Brain microvascular endothelial cell (primary cell): ENCODE data around the gene HOXC4.

Experiments
- DNase-seq: peaks from one replicate; pipeline ENCODE4 v3.0.0-alpha.2; 2020
- H3K27ac ChIP-seq: fragments of 250-450 bp; sonication (Bioruptor Pico); 2 replicates; pipeline ENCODE4 v1.5.1; 2020; ENCODE audit warnings: mild to moderate bottlenecking, moderate library complexity
- H3K27me3 ChIP-seq: fragments of 250-450 bp; sonication (Bioruptor Pico); replicated peaks from 2 replicates; pipeline ENCODE4 v1.5.1; 2020; ENCODE audit warnings: mild to moderate bottlenecking
- H3K36me3 ChIP-seq: fragments of 250-450 bp; sonication (Bioruptor Pico); replicated peaks from 2 replicates; pipeline ENCODE4 v1.5.1; 2020; ENCODE audit warnings: mild to moderate bottlenecking
- H3K4me3 ChIP-seq: 2 replicates; pipeline ENCODE4 v1.5.1; 2011; ENCODE audit warnings: low read depth, mild to moderate bottlenecking, control low read depth, low read length, moderate library complexity
- in situ Hi-C: cut with HindIII; loops from 2 replicates; pipeline ENCODE4 v1.10.0; 2017; ENCODE audit warnings: low sequenced_read_pairs, low pct_ligation_motif_present
- TF ChIP-seq, protein P1 (sequence below): IDR thresholded peaks from 2 replicates; pipeline ENCODE4 v1.5.1; 2011; ENCODE audit warnings: low read depth, mild to moderate bottlenecking, moderate library complexity, low read length, control low read depth, inconsistent platforms; ENCODE audit errors: missing control alignments

HOXC4 gene

DNA sequence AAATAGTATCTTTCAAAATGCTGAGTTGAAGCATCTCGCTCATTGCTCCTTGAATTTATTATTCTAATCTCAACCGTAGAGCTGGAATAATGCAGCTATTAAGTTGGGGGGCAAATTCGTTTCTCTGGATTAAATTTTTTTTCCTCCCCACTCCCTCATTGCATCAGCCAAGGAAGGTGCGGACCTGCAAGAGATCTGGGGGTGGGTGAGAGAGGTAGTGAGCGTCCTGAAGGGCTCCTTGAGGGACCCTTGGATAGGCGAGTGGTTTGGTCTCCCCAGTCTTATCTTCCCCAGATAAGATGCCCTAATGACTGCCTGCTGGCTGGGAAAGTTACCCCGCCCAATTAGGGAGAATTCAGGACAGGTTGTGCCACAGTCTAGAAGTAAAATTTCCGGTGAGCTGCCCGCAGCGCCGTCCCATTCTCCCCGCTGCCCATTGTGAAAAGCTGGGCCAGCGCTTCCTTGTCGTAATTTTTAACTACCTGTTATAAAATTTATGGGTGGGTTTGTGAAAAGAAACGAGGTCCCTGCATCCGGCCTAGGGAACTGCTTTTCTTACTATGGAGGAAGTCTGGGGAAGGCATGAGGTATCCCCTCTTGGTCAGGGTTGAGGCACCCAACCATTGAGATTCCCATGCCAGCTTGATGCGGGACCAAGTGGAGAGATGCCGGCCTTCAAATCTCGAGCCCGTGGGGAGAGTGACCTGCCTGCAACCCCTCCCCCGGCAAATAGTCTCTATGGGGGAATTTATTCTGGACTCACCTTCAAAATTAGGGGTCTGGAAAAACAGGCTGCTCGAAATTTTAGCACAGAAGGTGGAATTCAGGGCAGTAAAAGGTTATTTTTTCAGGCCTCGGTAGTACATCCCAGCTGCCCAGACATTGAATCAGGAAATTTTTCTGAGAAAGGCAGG, 38.4 kb upstream of the HOXC4 start:
- H3K4me3 ChIP-seq, result no peak overlapping the region
- H3K27ac ChIP-seq, result no peak overlapping the region
- in situ Hi-C loops, result loop anchor here (25.0 kb wide), 1 partner anchor 197 kb away; no protein-coding TSS in a partner anchor
- TF ChIP-seq, protein P1, sequence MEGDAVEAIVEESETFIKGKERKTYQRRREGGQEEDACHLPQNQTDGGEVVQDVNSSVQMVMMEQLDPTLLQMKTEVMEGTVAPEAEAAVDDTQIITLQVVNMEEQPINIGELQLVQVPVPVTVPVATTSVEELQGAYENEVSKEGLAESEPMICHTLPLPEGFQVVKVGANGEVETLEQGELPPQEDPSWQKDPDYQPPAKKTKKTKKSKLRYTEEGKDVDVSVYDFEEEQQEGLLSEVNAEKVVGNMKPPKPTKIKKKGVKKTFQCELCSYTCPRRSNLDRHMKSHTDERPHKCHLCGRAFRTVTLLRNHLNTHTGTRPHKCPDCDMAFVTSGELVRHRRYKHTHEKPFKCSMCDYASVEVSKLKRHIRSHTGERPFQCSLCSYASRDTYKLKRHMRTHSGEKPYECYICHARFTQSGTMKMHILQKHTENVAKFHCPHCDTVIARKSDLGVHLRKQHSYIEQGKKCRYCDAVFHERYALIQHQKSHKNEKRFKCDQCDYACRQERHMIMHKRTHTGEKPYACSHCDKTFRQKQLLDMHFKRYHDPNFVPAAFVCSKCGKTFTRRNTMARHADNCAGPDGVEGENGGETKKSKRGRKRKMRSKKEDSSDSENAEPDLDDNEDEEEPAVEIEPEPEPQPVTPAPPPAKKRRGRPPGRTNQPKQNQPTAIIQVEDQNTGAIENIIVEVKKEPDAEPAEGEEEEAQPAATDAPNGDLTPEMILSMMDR, result no peak
- no peaks in the 10 kb centered on the region for H3K36me3 ChIP-seq
- H3K27me3 ChIP-seq, result peaks cover 87% of the 10 kb centered on the region
- no peak for DNase-seq

DNA sequence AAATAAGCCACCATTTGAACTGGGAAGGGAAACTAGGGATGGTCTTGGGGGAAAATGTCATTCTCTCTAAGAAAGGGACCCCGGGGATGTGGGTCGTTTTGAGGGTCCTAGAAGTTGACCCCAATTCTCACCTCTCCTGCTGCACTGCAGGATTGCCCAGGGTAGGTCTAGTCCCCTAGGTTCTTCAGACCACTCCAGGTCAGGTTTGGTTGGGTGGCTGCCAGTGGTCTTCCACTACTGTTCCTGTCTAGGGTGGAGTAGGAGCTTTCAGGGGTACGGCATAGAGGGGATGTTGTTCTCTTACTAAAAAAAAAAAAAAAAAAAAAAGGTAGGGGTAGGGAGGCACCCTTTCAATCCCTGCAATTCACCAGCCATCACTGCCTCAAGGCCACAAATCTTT, 37.6 kb upstream of the HOXC4 start:
- H3K27me3 ChIP-seq, result peaks cover 85% of the 10 kb centered on the region
- no peak overlapping the region for H3K27ac ChIP-seq

GRCh38 chr12:54016478-54016964, 37.1 kb upstream of the HOXC4 start:
- in situ Hi-C loops, result loop anchor here (25.0 kb wide), 1 partner anchor 196 kb away; no protein-coding TSS in a partner anchor
- TF ChIP-seq, protein P1, result no peak
- no peaks in the 10 kb centered on the region for H3K36me3 ChIP-seq
- H3K4me3 ChIP-seq, result no peak overlapping the region
- DNase-seq, result no peak
- H3K27me3 ChIP-seq, result peaks cover 83% of the 10 kb centered on the region
- no peak overlapping the region for H3K27ac ChIP-seq

More for the DNA sequence above, 37.6 kb upstream of the HOXC4 start:
- no peak for DNase-seq
- no peak overlapping the region for H3K4me3 ChIP-seq
- TF ChIP-seq, protein P1, result no peak
- in situ Hi-C loops, result loop anchor here (25.0 kb wide), 1 partner anchor 196 kb away; no protein-coding TSS in a partner anchor
- H3K36me3 ChIP-seq, result no peaks in the 10 kb centered on the region

GRCh38 chr12:54017027-54017788, 36.4 kb upstream of the HOXC4 start:
- no peaks in the 10 kb centered on the region for H3K36me3 ChIP-seq
- TF ChIP-seq, protein P1, result no peak
- in situ Hi-C loops, result loop anchor here (25.0 kb wide), 1 partner anchor 195 kb away; no protein-coding TSS in a partner anchor
- H3K27me3 ChIP-seq, result peaks cover 83% of the 10 kb centered on the region
- H3K27ac ChIP-seq, result no peak overlapping the region
- peak overlapping the region; percentile 3 for H3K4me3 ChIP-seq
- DNase-seq, result no peak

GRCh38 chr12:54017878-54018467, 35.7 kb upstream of the HOXC4 start:
- Histone ChIP-seq H3K36me3 (no peaks in the 10 kb centered on the region), H3K27ac (no peak overlapping the region), H3K27me3 (peaks cover 83% of the 10 kb centered on the region), H3K4me3 (peak overlapping the region; percentile 12)
- no peak for DNase-seq
- TF ChIP-seq, protein P1, result no peak
- in situ Hi-C loops, result loop anchor here (25.0 kb wide), 1 partner anchor 194 kb away; no protein-coding TSS in a partner anchor
